ENCODE measurements around the gene CAV1. TPM values are rescaled to one million over a fixed set of nuclear protein-coding genes. Genes with fewer than 3 reads are reported as not detected.

The CAV1 gene
- total and polyA plus RNA-seq, 2 of the 13 experiments (the other 11 are each of a cell fraction or from before 2014, with no cell fraction given) = 0.40 TPM; not detected in 1

GRCh38 chr7:116551692-116552091, 26.9 kb downstream of the CAV1 start (continued):
- TF ChIP-seq ZNF687 (CRISPR knock-in tag; IDR thresholded peaks at IDR 0.05) = no peak
- no peak for TF ChIP-seq NAIF1 (CRISPR knock-in tag; IDR thresholded peaks at IDR 0.05; ENCODE audit: borderline replicate concordance)
- TF ChIP-seq ZBTB2 (CRISPR knock-in tag; IDR thresholded peaks at IDR 0.05; ENCODE audit: low read depth) = no peak
- no peak for TF ChIP-seq ZNF639 (CRISPR knock-in tag; conservative IDR thresholded peaks at IDR 0.05)
- no peak for TF ChIP-seq ISL2 (CRISPR knock-in tag; IDR thresholded peaks at IDR 0.05)

GRCh38 chr7:116552602-116553001, 27.8 kb downstream of the CAV1 start:
- POLR2A ChIA-PET = no interaction called here
- intact Hi-C loops (cut with micrococcal nuclease; ENCODE audit: unreplicated experiment) = no loop called here
- Histone ChIP-seq H3K27me3 (ENCODE audit: control insufficient read depth in 1 of 2, insufficient read depth in 2 of 2, low read length in 2 of 2) (no peaks in the 10 kb centered on the region), H4K20me1 (ENCODE audit: insufficient read depth, low read length) (no peaks in the 10 kb centered on the region), H3K36me3 (replicated peaks in 1 of 2; ENCODE audit: control insufficient read depth in 1 of 2, insufficient read depth in 2 of 2, low read length in 2 of 2) (no peaks in the 10 kb centered on the region), H3K4me2 (ENCODE audit: low read depth, low read length) (no peak overlapping the region), H2AFZ (ENCODE audit: low read length) (no peak overlapping the region), H3K9me3 (ENCODE audit: low read length) (no peaks in the 10 kb centered on the region), H3K27ac (ENCODE audit: extremely low read length, insufficient read depth, low read length) (no peak overlapping the region), H3K4me3 (replicated peaks in 1 of 3; ENCODE audit: insufficient read depth in 1 of 3, low read depth in 2 of 3, low read length in 3 of 3) (no peak overlapping the region), H3K9ac (ENCODE audit: insufficient read depth, low read depth, low read length) (no peak overlapping the region), H3K4me1 (ENCODE audit: insufficient read depth, low read length) (no peaks in the 10 kb centered on the region), H3K79me2 (ENCODE audit: insufficient read depth, low read length) (no peaks in the 10 kb centered on the region)
- FAIRE-seq = no peak
- in situ Hi-C loops (cut with HindIII; ENCODE audit: extremely low pct_ligation_motif_present, low pct_unique_long_range_greater_than_20kb) = no loop called here
- CTCF ChIA-PET (ENCODE audit: low intra/inter-chr PET ratio, low total read pairs) = no interaction called here
- WGBS (ENCODE audit: low lambda C conversion rate) = 43% methylated on average over 1 of the region's 1 CpG
- BruUV-seq (replicated peaks) = no TSS peak
- ATAC-seq = no peak
- no peak for DNase-seq (ENCODE audit: low spot score)
- no peak for TF ChIP-seq PPARG (CRISPR knock-in tag; conservative IDR thresholded peaks at IDR 0.05)
- no peak for TF ChIP-seq TEAD3 (CRISPR knock-in tag; optimal IDR thresholded peaks at IDR 0.05; ENCODE audit: borderline replicate concordance)
- no peak for TF ChIP-seq ZNF570 (CRISPR knock-in tag; IDR thresholded peaks at IDR 0.05; ENCODE audit: borderline replicate concordance)
- TF ChIP-seq ZNF749 (CRISPR knock-in tag; IDR thresholded peaks at IDR 0.05; ENCODE audit: borderline replicate concordance) = no peak
- TF ChIP-seq ELF3 (CRISPR knock-in tag; IDR thresholded peaks at IDR 0.05) = no peak
- TF ChIP-seq AKAP8 (CRISPR knock-in tag; IDR thresholded peaks at IDR 0.05) = no peak
- no peak for TF ChIP-seq NKX3-1 (CRISPR knock-in tag; IDR thresholded peaks at IDR 0.05)
- no peak for TF ChIP-seq IRF9 (CRISPR knock-in tag; IDR thresholded peaks at IDR 0.05; ENCODE audit: borderline replicate concordance)
- TF ChIP-seq ZNF350 (CRISPR knock-in tag; IDR thresholded peaks at IDR 0.05; ENCODE audit: borderline replicate concordance, low read depth) = no peak
- no peak for TF ChIP-seq SIN3A (IDR thresholded peaks at IDR 0.05; ENCODE audit: borderline replicate concordance, low read depth, low read length)

All from HepG2 (cell line).